Stimulated activated CD8-positive, alpha-beta memory T cell treated with anti-CD3 and anti-CD28 coated beads, Interleukin-4, amount 100 ng/mL, for 1 hour (primary cell): ENCODE measurements around the gene ACTL10.

Experiments used
- DNase-seq, 2 donors: peaks; one replicate each; pipeline ENCODE4 v3.0.0-alpha.2; 2020; ENCODE audit warnings: low read depth in 2 of 2, low spot score in 1 of 2

ACTL10 gene

DNA sequence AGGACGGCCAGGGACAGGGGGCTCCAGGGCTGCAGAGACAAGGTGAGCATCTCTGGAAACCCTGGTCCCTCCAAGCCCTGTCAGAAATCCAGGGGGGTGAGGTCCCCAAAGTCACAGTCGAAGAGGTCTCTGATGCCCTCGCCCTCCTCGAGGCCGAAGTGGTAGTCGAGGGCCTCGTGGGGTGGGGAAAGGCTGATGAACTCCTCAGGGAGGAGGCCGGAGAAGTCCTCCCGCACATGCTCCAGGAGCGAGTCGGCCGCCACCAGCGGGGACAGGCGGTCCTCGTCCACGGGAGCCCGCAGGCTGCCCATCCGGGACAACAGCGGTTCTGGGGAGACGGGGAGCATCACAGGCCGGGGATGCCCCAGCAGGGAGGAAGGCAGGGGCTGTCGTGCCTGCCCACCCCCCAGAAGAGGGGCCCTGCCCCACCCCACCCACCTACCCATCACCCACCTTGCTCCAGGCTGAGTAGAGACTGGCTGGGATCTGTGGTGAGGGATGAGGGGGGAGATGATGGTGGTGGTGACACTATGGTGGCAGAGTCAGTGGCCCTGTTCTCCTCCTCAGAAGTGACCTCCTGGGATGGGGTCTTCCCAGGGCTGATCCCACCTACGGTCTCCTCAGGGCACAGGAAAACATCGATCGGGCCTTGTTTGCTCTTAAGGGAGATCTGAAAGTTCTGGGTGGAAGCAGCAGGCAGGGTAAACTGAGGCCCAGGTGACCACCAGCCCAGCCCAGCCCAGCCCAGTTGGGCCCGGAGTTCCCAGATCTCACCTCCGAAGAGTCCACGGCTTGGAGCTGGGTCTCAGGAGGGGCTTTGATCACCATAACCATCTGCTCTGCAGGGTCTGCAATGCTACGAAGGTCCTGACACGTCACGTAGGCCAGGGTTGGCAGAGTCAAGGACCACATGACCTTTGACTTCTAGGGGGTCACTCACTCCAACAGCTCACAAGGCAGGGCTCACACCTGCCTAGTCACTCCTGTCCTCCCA, 10.2 kb downstream of the ACTL10 start:
- no peak for DNase-seq

DNA sequence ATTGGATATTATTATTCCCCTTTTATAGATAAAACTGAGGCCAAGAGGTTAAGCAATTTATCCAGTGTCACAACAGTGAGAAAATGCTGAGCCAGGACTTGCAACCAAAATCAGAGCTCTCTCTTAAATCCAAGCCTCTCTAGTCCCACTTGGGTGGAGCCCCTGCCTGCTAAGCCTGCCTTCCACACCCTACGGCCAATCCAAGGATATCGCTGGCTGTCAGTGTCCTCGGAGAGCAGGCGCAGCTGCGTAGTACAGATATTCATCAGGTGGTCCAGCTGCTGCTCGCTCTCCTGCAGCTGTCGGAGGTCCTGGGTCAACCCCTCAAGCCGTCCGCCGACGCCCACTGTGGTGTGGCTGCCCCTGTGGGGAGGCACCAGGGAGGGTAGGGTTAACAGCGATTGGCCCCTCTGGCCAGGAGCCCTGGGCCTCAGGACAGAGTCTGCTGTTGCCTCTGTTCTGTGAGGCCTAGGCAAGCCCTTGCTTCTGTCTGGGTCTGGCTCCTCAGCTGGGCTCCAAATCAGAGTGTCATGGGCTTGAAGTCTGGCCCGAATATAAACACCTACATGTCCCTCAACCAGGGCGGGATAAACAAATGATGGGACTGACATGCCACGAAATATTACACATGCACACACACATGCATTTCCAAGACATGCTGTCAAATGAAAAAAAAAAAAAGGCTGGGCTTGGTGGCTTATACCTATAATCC, 11.4 kb downstream of the ACTL10 start:
- DNase-seq: no peak

DNA sequence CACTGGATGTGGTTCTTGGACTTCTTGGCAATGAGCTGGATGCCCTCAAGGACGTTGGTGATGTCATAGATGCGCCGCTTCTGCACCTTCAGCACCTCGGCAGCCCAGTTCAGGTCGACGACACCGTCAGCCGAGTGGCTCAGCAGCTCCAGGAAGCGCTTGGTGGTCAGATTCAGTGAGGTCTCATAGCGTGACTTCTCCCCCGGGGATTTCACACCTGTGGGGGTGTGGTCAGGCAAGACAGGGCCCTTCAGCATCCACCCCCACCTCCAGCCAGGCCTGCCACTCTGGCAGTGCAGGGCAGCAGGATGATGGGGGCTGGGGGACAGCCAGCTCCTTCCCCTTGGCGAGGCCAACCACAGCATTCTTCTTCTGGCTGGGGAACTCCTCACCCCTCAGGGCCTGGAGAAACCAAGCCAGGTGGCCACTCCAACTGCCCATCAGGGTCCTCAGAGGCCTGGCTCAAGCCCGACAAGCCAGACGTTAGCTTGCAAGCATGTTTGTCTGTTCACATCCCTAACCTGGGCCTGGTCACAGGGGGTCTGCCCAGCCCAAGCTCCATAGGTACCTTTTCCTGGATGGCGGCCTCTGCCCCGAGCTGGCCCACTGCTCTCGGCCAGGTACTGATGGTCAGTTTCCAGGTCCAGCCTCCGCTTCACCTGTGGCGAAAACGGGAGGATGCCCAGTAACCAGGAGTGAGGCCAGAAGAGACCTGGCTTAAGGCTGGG, 13.2 kb downstream of the ACTL10 start:
- no peak for DNase-seq

DNA sequence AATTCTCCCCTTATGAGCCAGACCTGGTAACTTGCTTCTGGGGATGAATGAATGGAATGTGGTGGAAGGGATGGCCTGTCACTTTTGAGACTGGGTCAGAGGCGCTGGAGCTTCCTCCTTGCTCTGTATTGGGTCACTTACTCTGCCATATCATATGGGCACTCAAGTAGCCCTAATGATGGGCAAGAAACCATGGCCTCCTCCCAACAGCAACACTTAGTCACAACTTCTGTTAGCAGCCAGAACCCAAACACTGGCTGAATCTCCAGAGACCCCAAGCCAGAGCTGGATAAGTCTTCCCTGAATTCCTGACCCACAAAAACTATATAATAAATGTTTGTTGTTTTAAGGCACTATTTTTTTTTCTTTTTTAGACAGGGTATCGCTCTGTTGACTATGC, 13.9 kb downstream of the ACTL10 start:
- DNase-seq: no peak

DNA sequence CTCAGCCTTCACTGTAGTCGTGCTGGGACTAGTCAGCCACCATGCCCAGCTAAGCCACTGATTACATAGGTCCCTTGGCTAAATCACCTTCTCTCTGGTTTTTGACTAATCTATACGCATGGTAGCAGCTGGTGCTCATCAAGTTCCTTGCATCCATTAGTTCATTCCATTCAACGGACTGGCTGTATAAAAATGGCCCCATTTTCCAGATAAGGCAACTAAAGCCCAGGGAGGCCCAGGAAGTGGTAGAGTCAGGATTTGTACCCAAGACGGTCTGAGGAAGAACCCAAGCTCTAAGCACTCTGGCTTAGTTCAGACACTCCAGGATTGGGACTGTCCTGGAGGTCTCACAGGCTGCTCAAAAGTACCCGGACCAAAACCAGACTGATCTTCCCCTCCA, 14.5 kb downstream of the ACTL10 start:
- no peak for DNase-seq

DNA sequence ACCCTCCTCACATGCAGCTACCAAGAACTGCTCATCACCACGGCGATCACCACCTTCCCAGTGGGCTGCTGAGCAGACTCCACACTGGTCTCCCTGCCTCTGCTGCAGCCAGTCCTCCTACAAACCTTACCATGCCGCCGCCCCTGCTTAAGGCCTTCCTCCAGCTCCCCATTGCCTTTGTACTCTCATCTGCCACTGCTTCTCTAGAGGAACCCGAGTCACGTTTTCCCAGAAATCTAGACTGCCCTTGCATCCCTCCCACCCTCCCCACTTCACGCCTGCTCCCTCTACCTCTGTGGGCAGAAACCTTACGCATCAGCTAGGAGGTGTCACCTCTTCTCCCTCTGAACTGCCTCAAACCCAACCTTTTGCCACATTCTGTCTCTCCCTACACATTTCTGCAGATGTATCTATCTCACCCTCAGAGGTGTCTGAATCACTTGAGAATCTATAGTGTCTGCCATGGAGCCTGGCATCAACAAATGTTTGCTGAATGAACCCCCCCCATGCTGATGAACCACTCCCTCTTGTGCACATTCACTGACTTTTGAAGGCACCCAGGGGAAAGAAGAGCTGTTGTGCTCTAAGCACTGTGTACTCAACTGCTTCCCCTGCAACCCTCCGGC, 15.1 kb downstream of the ACTL10 start:
- DNase-seq: no peak

DNA sequence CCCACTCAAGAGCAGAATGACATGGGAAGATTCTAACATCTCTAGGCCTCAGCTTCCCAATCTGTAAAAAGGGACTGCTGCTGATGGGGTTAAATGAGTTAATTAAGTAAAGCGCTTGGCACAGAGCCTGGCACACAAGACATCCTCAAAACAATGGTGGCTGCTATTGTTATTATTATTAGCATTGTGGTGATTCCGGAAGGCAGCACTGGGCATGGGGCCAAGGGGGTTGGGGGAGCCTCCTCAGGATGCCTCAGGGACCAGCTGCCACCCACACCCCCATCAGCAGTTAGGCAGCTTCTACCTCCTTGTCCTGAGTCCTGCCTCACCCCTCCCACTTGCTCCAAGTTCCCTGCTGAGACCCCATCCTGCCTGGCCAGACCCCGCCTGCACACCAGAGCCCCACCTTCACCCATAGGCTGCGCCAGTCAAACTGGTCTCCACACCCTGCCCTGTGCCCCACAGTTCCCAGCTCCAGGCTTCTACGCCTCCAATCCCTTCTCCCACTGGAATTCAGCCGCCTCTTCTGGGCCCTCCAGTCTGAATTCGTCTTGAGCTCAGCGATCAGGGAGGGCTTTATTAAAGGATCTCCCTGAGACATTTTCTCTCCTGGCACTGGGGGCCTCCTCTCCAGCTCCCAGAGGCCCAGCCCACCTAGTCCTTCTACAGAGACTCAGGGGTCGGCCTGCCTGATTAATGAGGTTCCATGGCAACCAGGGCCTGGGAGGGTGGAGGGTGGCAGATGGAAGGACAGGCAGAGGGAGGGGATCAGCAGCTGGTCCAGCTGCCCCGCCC, 18.0 kb downstream of the ACTL10 start:
- DNase-seq: no peak

DNA sequence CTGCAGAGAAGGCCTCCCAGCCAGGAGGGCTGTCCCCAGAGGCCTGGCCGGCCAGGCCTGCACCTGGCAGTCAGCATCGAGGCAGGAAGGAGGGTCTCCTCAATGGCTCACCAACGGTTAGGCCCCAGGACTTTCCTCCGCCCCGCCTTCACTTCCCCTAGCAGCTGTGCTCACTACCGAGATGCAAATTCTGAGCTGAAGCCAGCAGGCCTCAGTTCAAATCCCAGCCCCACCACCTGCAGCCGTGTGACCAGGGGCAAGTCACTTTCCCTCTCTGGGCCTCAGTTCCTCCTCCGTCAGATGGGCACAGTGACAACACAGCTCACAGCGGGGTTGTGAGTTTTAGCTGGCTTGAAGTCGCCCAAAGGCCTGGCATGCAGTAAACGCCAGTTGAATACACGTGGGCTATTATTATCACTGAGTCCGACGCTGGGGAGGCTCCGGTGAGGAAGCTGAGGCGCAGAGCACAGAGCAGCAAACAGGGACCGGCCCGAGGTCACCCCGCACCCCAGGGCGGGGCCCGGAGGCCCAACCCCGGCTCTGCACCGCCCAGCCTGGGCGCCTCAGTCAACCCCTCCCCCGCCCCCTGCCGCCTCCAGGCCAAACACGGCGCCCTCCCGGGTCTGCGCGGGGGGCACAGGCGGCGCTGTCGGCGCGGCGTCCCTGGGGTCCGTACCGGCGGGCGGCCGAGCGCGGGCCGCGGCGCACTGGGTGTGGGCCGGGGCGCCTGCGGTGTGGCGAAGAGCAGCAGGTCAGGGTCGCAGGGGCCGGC, 18.8 kb downstream of the ACTL10 start:
- DNase-seq: no peak

DNA sequence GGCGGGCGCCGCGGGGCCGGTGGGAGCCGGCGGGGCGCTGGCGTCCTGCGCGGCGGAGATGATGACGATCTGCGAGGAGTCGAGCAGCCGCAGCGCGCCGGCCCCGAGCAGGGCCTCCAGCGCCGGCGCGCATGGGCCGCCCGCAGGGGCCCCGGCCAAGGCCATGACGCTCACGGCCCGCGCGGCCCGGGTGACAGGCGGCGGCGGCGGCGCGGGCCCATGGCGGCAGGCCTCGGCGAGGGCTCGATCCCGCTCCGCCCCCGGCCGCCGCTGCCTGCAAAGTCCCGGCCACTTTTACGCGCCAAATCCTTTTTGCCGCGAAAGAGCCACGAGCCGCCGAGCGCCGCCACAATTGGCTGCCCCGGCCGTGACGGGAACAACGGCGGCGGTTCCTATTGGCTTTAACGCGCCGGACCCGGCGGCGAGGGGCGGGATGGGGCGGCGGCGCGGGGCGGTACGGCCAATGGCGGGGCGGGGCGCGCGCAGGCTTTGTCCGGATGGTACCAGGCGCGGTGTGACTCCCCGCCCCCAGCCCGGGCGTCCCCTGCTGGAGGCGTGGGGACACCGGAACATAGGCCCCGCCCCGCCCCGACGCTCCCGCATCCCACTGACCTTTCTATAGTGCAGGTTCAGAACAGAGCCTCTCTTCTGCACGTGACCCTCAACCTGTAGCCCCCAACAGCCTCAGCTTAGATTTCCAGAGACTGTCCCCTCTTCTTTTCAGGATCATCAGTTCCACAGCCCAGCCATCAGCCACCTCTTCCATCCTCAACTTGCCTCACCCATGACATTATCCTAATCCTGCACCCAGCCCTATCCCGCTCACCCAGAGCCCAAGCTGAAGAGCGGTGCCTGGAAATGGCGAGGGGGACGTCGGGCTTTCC, 19.6 kb downstream of the ACTL10 start, which contains the start of gene E2F1:
E2F1 (minus strand) TSS at position 286 of the 884 bp plus-strand sequence; CDS start at position 165, 121 bp downstream.
- peak; percentile 81 to 82 for DNase-seq

DNA sequence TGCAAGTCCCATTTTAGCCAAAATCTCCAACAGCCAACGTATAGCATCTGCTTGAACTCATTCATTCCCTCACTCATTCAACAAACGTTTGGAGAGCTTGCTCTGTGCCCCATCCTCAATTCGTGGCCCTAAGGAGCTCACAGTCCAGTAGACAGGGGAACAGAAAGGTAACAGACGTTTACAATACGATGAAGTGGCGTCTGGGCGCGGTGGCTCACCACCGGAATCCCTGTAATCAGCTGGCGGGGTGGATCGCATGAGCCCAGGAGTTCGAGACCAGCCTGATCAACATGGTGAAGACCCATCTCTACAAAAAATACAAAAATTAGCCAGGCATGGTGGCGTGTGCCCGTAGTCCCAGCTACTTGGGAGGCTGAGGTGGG, 20.2 kb downstream of the ACTL10 start:
- no peak for DNase-seq

DNA sequence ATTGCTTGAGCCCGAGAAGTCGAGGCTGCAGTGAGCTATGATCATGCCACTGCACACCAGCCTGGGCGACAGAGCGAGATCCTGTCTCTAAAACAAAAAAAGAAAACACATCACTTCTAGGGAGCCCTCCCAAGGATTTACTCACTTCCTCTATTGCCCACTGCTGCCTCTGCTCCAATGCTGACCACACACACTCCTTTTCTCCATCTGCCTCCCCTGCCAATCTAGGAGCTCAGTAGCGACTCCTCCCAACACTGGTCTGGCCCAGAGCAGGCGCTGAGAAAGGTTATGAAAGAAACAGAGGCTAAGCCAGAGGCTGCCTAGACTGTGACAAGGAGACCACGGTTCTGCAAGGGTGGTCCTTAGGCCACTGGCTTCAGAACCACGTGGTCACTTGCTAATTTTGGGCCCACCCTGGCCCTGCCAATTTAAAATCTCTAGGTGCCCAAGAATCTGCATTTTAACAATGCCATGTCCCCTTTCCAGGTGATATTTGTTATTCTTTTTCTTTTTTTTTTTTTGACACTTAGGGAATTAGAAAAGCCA, 20.7 kb downstream of the ACTL10 start:
- no peak for DNase-seq

DNA sequence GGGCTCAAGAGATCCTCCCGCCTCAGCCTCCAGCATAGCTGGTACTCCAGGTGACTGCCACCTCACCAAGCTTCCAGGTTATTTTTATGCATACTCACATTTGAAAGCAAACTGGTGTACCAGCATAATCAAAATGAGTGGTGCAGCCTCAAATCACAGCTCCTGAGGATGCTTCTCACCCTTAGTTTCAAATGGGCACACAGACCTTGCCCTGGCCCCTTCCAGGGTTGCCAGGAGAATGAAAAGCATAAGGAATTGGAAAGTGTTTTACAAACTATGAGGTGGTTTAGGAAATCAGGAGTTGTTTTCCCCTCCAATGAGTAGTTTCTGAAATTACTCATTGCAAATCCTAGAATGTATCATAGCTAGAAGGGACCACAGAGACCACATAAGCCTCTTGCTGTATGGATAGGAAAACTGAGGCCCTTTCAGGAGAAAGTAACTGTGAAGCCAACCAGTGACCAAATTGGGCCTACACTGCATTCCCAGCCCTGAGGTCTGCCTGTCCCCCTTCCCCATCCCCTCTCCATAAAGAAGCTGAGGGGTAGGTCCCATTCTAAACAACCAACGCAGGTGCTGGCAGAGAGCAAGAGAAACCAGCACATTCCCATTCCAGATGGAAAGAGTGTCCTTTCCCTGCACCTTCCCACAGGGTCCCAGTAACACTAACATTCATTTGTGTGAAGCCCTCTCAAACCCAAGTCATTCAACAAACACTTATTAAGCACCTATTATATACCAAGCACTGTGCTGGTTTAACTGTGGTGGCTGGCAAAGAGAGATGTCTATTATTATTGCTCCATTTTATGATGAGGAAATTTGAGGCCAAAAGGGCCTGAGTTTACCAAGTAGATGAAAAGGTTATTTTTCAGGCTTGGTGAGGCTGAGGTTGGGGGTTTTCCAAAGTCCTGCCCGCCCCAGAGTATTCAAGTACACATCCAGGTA, 21.5 kb downstream of the ACTL10 start:
- DNase-seq: no peak

DNA sequence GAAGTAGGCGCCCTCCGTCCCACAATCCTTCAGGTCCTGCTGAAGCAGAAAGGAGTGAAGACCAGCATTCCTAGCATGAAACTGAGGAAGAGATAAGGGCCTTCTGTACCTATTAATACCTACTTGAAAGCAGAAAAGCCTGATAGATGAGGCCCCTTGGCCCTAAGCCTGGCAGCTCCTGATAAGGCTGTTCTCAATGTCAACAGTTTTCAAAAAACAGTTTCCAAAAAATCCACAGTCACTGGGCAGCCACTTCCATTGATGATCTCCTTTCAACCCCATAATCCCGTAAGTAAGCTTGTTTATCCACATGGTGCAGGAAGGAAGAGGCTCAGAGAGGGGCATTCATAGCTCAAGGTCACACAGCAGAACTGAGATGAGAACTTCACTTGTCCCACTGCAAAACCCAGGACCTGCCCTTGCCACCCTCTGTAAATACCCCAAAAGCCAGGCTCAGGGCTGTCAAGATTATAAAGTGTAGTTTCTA, 22.2 kb downstream of the ACTL10 start:
- DNase-seq: no peak

DNA sequence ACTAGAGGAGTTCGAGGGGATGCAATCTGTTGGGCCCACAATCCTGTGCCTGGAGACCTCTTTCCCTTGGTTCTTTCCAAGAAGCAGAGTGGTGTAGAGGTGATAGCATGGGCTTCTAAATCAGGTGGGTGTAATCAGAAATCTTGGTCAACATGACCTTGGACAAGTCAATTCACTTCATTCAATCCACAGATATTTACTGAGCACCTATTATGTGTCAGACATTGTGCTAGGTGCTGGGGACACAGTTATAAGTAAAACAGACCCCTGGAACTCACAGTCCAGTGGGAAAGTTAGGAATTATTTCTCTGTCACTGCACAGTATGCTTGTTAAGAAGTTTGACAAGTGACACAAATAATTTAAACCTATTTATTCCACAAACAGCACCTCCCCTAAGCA, 22.8 kb downstream of the ACTL10 start:
- DNase-seq: no peak

DNA sequence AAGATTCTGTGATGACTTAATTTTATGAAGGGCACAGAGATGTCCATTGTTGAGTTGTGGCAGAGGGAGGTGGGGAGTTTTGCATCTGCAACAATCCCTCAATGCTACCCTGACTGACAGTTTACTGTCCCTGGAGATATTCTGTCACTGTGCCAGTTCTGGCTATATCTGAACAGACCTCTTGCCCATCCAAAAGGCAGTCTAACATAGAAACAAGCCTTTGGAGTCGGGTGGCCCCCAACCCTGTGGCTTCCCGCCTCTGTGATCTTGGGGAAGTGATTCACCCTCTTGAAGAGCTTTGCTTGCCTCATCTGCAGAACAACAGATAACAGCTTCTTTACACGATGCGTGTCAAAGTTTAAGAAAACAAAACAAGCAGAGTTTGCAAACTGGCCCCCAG, 23.2 kb downstream of the ACTL10 start:
- no peak for DNase-seq

DNA sequence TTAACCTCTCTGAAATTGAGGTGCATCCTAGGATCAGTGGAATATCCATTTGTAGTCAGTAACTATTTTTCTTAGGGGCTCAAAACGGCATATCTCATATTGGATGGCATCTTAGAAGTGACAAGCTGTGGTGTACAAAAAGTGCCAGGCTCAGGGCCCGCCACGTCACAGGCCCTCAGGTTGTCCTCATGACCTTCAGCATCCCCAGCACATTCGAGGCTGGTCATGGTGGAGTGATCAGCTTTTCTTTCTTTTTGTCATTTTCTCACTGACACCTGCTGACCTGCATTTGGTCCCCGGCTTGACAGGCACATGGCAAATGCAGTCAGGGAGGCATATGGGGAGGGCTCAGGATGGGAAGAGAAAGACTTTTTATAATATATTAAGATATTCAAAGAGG, 26.5 kb downstream of the ACTL10 start:
- no peak for DNase-seq
